ENCODE measurements around the gene PLPP1. TPM values are rescaled to one million over a fixed set of nuclear protein-coding genes. Genes with fewer than 3 reads are reported as not detected.

PLPP1 gene
- total RNA-seq, 1 donor from 2014 or later = 7.9 TPM

DNA sequence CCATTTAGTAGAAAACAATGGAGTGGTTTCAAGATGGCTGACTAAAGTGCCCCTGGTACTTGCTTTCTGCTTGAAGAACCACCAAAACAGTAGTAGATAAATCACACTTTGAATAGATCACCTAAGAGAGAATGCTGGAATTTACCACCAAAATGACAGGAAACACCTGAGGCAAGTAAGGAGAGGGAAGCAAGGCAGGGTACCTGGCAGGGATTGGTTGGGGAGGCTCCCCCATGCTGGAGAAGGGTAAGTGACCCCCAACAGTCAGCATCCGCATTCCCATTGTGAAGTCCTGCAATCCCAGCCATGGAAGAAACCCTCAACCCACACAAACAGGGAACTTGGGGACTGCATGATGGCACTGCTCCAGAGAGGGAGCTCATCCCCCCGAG is 105.5 kb downstream of the PLPP1 start:
- H3K4me1 Mint-ChIP-seq (ENCODE audit: low read depth) = no peaks in the 10 kb centered on the region
- peaks cover 40% of the 10 kb centered on the region for H3K9me3 Mint-ChIP-seq (ENCODE audit: low read depth)
- no peaks in the 10 kb centered on the region for H3K27me3 Mint-ChIP-seq
- H3K27ac Mint-ChIP-seq = no peak overlapping the region
- peaks cover 57% of the 10 kb centered on the region for H3K36me3 Mint-ChIP-seq (ENCODE audit: insufficient read depth)
- H3K4me3 Mint-ChIP-seq (ENCODE audit: low read depth) = no peak overlapping the region
- TF ChIP-seq, protein P1, sequence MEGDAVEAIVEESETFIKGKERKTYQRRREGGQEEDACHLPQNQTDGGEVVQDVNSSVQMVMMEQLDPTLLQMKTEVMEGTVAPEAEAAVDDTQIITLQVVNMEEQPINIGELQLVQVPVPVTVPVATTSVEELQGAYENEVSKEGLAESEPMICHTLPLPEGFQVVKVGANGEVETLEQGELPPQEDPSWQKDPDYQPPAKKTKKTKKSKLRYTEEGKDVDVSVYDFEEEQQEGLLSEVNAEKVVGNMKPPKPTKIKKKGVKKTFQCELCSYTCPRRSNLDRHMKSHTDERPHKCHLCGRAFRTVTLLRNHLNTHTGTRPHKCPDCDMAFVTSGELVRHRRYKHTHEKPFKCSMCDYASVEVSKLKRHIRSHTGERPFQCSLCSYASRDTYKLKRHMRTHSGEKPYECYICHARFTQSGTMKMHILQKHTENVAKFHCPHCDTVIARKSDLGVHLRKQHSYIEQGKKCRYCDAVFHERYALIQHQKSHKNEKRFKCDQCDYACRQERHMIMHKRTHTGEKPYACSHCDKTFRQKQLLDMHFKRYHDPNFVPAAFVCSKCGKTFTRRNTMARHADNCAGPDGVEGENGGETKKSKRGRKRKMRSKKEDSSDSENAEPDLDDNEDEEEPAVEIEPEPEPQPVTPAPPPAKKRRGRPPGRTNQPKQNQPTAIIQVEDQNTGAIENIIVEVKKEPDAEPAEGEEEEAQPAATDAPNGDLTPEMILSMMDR (IDR thresholded peaks at IDR 0.05; ENCODE audit: unreplicated experiment) = no peak
- DNase-seq (ENCODE audit: low spot score, unreplicated experiment) = no peak

DNA sequence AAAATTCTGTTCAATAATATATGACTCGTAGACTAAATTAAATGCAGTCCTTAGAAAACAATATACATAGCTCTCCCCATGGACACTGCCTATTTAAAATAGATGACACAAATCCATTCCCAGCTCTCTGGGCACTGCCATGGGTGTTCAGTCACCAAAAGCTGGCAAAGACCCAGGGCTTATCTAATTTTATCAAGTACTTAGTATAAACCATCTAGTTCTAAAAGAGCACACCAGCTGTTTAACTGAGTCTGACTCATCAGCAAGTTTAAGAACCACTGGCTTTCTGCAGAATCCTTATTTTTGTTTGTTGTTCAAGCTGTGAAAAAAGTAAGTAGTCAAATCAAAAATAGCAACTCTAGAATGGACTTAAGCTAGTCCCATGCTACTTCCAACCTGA is 107.6 kb downstream of the PLPP1 start:
- no peaks in the 10 kb centered on the region for H3K4me1 Mint-ChIP-seq (ENCODE audit: low read depth)
- H3K4me3 Mint-ChIP-seq (ENCODE audit: low read depth) = no peak overlapping the region
- no peak for DNase-seq (ENCODE audit: low spot score, unreplicated experiment)
- TF ChIP-seq, protein P1 (IDR thresholded peaks at IDR 0.05; ENCODE audit: unreplicated experiment) = no peak
- H3K9me3 Mint-ChIP-seq (ENCODE audit: low read depth) = peaks cover 29% of the 10 kb centered on the region
- H3K27me3 Mint-ChIP-seq = no peaks in the 10 kb centered on the region
- H3K27ac Mint-ChIP-seq = no peak overlapping the region
- H3K36me3 Mint-ChIP-seq (ENCODE audit: insufficient read depth) = peaks cover 55% of the 10 kb centered on the region

DNA sequence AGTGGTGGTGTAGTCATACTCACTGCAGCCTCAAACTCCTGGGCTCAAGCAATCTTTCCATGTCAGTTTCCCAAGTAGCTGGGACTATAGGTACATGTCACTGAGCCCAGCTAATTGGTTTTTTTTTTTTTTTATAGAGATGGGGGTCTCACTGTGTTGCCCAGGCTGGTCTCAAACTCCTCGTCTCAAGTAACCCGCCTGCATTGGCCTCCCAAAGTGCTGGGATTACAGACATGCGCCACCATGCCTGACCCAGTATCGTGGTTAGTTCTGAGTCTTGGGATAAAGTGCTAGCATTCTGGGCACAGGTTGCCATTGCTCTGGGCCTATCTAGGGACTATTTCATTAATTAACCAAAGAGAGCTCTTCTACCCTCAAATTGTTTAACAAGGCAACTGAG is 108.3 kb downstream of the PLPP1 start:
- Mint-ChIP-seq H3K27ac (no peak overlapping the region), H3K4me3 (ENCODE audit: low read depth) (no peak overlapping the region)
- TF ChIP-seq, protein P1 (IDR thresholded peaks at IDR 0.05; ENCODE audit: unreplicated experiment) = no peak

DNA sequence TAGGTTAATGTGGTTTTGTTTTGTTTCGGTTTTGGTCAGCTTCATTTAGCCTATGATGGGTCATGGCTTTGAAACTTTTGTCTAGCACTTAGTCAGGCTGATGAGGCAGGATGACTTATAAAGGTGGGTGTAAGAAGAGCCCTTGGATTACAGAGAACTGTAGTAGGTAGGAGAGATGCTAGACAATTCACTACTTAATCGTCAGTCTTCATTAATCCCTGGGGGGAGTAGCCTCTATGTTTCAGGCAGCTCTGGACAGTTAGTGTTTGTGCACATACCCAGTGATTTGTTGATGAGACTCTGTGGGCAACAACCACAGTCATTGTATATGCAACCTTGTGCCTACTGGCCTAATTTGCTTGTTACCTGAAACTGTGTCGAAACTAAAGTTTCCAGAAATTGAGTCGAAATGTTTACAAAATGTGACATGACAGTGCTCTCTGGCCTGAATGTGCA is 113.7 kb downstream of the PLPP1 start:
- TF ChIP-seq, protein P1 (IDR thresholded peaks at IDR 0.05; ENCODE audit: unreplicated experiment) = no peak
- Mint-ChIP-seq H3K9me3 (ENCODE audit: low read depth) (no peaks in the 10 kb centered on the region), H3K4me1 (ENCODE audit: low read depth) (peaks cover 5% of the 10 kb centered on the region), H3K36me3 (ENCODE audit: insufficient read depth) (peaks cover 20% of the 10 kb centered on the region), H3K27me3 (no peaks in the 10 kb centered on the region), H3K27ac (no peak overlapping the region), H3K4me3 (ENCODE audit: low read depth) (no peak overlapping the region)
- no peak for DNase-seq (ENCODE audit: low spot score, unreplicated experiment)

More for the DNA sequence above, 108.3 kb downstream of the PLPP1 start:
- no peak for DNase-seq (ENCODE audit: low spot score, unreplicated experiment)
- no peaks in the 10 kb centered on the region for H3K4me1 Mint-ChIP-seq (ENCODE audit: low read depth)
- no peaks in the 10 kb centered on the region for H3K27me3 Mint-ChIP-seq
- H3K36me3 Mint-ChIP-seq (ENCODE audit: insufficient read depth) = peaks cover 50% of the 10 kb centered on the region
- peaks cover 24% of the 10 kb centered on the region for H3K9me3 Mint-ChIP-seq (ENCODE audit: low read depth)

DNA sequence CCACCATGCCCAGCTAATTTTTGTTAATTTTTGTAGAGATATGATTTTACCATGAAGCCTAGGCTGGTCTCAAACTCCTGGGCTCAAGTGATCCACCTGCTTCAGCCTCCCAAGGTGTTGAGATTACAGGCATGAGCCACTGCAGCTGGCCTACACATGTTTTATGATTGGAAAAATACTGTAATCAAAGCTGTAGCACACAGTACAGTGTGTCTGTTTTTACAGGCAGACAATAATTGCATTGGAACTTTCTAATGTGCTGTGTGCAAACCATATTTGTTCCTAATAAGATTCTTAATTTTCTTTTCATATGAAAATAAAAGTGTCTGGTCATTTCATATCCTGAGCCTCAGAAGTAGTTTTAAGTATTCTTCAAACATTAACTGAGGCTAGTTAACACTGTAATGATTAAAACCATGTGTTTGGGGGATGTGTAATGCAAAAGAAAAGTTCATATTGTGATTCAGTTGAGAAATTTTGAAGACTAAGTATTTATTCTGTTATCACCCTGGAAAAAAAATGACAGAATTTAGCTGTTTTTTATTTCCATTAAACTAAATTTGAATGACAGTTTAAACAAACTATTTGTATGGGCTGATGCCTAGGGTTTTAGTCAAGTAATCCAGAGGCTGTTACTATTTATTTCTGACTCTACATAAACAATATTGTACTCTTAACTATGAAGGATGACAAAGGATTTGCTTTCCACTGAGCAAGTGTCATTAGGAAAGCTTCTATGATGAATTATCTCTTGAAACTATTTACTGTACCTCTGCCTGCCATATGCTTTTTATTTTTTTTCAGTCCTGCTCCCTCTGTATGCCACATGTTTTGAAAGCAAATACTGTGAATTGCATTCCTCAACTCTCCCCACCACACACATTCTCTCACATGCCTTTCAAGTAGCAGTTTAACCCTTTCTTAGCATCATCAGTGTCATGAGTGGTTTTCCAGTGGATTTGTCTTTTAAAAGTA is 115.5 kb downstream of the PLPP1 start:
- Mint-ChIP-seq H3K4me1 (ENCODE audit: low read depth) (peaks cover 10% of the 10 kb centered on the region), H3K36me3 (ENCODE audit: insufficient read depth) (peaks cover 16% of the 10 kb centered on the region), H3K4me3 (ENCODE audit: low read depth) (no peak overlapping the region), H3K27ac (no peak overlapping the region), H3K9me3 (ENCODE audit: low read depth) (no peaks in the 10 kb centered on the region), H3K27me3 (no peaks in the 10 kb centered on the region)
- DNase-seq (ENCODE audit: low spot score, unreplicated experiment) = no peak
- TF ChIP-seq, protein P1 (IDR thresholded peaks at IDR 0.05; ENCODE audit: unreplicated experiment) = no peak
